HepG2 (cell line): ENCODE data around the gene FGD2.

Source experiments
- CHD2 ChIP-seq: IDR thresholded peaks from 2 replicates; pipeline ENCODE4 v1.6.1; 2011; ENCODE audit warnings: low read depth, low read length, improper control_type of control experiment
- NPAS2 ChIP-seq: sonication (generic); formaldehyde crosslinking; IDR thresholded peaks from 2 replicates; pipeline ENCODE4 v1.8.0; 2022; ENCODE audit warnings: mild to moderate bottlenecking, missing genetic modification reagents, borderline replicate concordance
- SIN3B ChIP-seq: fragments of 150-350 bp; IDR thresholded peaks from 2 replicates; pipeline ENCODE4 v1.6.1; 2014; ENCODE audit warnings: low read length
- SMAD1 ChIP-seq: sonication (generic); formaldehyde crosslinking; IDR thresholded peaks from 2 replicates; pipeline ENCODE4 v1.4.0; 2020; ENCODE audit warnings: missing genetic modification reagents, low read depth, mild to moderate bottlenecking, borderline replicate concordance
- TGIF2 ChIP-seq: IDR thresholded peaks from 2 replicates; pipeline ENCODE4 v1.6.1; 2016; ENCODE audit warnings: control low read depth, missing compliant biosample characterization
- ZBTB8A ChIP-seq: sonication (generic); formaldehyde crosslinking; IDR thresholded peaks from 2 replicates; pipeline ENCODE4 v1.4.0; 2020; ENCODE audit warnings: mild to moderate bottlenecking, low read depth, missing genetic modification reagents, borderline replicate concordance
- TF ChIP-seq, protein P1 (sequence below): sonication (generic); formaldehyde crosslinking; IDR thresholded peaks from 2 replicates; pipeline ENCODE4 v1.8.0; 2023; ENCODE audit warnings: mild to moderate bottlenecking, missing genetic modification reagents
- TF ChIP-seq, protein P2 (sequence below): sonication (generic); formaldehyde crosslinking; conservative IDR thresholded peaks from 2 replicates; pipeline ENCODE4 v1.4.0; 2020; ENCODE audit warnings: missing genetic modification reagents
- TF ChIP-seq, protein P3 (sequence below): sonication (generic); formaldehyde crosslinking; IDR thresholded peaks from 2 replicates; pipeline ENCODE4 v1.5.0; 2020; ENCODE audit warnings: mild to moderate bottlenecking, missing genetic modification reagents, moderate library complexity
- TF ChIP-seq, protein P4 (sequence below): sonication (generic); formaldehyde crosslinking; IDR thresholded peaks from 2 replicates; pipeline ENCODE4 v1.8.0; 2022; ENCODE audit warnings: mild to moderate bottlenecking, missing genetic modification reagents

DNA sequence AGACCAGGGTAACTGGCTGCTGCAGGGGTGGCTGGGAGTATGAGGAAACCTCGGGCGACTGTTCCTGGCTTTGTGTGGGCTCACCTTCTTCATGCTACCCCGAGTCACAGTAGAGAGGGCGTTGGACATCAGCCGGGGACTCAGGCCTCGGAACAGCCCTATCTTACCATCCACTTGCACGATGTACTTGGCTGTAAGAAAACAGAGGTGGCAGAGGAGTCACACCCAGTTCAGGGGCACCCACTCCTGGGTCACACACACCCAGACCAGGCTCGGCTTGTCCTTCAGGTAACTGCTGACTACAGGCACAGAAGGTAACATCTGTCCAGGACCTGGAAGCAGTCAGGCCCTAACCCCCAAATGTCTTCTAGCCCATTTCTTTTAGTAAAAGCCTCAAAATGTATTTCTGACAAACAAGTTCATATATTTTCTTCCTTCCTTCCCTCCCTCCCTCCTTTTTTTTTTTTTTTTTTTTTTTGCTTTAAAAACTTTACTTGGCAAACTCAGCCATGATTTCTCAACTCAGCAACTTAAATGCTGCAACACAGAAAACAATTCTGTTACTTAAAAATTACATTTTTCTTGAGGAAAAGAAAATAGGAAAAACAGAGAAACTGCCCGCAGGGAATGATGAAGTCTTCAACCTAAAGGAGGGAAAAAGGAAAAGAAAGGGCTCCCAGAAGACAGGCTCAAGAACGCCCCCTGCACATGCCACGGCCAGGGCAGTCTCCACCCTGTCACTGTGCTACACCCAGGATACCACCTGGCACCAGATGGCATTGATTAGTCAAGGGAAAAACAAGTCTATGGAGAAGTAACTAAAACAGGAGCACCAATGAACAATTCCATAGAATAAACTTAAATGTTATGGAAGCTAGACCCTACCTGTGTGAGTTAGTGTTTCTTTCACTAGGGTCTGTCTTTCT is 26.8 kb upstream of the FGD2 start:
- TF ChIP-seq, protein P1, sequence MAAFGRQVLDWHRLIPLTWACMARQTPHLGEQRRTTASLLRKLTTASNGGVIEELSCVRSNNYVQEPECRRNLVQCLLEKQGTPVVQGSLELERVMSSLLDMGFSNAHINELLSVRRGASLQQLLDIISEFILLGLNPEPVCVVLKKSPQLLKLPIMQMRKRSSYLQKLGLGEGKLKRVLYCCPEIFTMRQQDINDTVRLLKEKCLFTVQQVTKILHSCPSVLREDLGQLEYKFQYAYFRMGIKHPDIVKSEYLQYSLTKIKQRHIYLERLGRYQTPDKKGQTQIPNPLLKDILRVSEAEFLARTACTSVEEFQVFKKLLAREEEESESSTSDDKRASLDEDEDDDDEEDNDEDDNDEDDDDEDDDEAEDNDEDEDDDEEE (CRISPR knock-in tag) = no peak
- TF ChIP-seq, protein P2, sequence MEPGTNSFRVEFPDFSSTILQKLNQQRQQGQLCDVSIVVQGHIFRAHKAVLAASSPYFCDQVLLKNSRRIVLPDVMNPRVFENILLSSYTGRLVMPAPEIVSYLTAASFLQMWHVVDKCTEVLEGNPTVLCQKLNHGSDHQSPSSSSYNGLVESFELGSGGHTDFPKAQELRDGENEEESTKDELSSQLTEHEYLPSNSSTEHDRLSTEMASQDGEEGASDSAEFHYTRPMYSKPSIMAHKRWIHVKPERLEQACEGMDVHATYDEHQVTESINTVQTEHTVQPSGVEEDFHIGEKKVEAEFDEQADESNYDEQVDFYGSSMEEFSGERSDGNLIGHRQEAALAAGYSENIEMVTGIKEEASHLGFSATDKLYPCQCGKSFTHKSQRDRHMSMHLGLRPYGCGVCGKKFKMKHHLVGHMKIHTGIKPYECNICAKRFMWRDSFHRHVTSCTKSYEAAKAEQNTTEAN (CRISPR knock-in tag) = no peak
- TF ChIP-seq CHD2 (no peak), SIN3B (no peak), NPAS2 (CRISPR knock-in tag) (no peak), TGIF2 (CRISPR knock-in tag) (no peak), SMAD1 (CRISPR knock-in tag) (no peak), ZBTB8A (CRISPR knock-in tag) (no peak)
- TF ChIP-seq, protein P3, sequence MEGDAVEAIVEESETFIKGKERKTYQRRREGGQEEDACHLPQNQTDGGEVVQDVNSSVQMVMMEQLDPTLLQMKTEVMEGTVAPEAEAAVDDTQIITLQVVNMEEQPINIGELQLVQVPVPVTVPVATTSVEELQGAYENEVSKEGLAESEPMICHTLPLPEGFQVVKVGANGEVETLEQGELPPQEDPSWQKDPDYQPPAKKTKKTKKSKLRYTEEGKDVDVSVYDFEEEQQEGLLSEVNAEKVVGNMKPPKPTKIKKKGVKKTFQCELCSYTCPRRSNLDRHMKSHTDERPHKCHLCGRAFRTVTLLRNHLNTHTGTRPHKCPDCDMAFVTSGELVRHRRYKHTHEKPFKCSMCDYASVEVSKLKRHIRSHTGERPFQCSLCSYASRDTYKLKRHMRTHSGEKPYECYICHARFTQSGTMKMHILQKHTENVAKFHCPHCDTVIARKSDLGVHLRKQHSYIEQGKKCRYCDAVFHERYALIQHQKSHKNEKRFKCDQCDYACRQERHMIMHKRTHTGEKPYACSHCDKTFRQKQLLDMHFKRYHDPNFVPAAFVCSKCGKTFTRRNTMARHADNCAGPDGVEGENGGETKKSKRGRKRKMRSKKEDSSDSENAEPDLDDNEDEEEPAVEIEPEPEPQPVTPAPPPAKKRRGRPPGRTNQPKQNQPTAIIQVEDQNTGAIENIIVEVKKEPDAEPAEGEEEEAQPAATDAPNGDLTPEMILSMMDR (CRISPR knock-in tag) = no peak
- TF ChIP-seq, protein P4, sequence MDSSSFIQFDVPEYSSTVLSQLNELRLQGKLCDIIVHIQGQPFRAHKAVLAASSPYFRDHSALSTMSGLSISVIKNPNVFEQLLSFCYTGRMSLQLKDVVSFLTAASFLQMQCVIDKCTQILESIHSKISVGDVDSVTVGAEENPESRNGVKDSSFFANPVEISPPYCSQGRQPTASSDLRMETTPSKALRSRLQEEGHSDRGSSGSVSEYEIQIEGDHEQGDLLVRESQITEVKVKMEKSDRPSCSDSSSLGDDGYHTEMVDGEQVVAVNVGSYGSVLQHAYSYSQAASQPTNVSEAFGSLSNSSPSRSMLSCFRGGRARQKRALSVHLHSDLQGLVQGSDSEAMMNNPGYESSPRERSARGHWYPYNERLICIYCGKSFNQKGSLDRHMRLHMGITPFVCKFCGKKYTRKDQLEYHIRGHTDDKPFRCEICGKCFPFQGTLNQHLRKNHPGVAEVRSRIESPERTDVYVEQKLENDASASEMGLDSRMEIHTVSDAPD (CRISPR knock-in tag) = no peak
